T-helper 17 cell (primary cell): Measurements from ENCODE around the gene PTPN6. TPM values are rescaled to one million over a fixed set of nuclear protein-coding genes. Genes with fewer than 3 reads are reported as not detected.
A peak's percentile ranks its signal among the peaks of the same experiment; 100 is the strongest.

Experiments
- ATAC-seq: fragments of 150-1000 bp; cut with Tn5 transposase; 2 replicates; pipeline ENCODE4 v1.10.0; 2021; ENCODE audit warnings: mild to moderate bottlenecking, moderate library complexity
- DNase-seq, 3 donors: peaks; one replicate each; pipeline versions ENCODE4 v3.0.0 to v3.0.0-alpha.2; 2020 to 2021
- H3K9me3 ChIP-seq: one replicate; pipeline ENCODE4 v1.7.0; 2013; ENCODE audit warnings: low read length, mild to moderate bottlenecking; ENCODE audit not compliant: control insufficient read depth, poor library complexity, severe bottlenecking
- H3K27ac Mint-ChIP-seq: one replicate; pipeline ENCODE4 v1.8.0; 2022; ENCODE audit warnings: mild to moderate bottlenecking, moderate library complexity, mixed read lengths
- H3K27me3 Mint-ChIP-seq: one replicate; pipeline ENCODE4 v1.8.0; 2022; ENCODE audit warnings: mixed read lengths
- H3K36me3 Mint-ChIP-seq: one replicate; pipeline ENCODE4 v1.8.0; 2022; ENCODE audit warnings: low read depth, mixed read lengths
- H3K4me1 Mint-ChIP-seq: one replicate; pipeline ENCODE4 v1.8.0; 2022; ENCODE audit warnings: mild to moderate bottlenecking, mixed read lengths
- H3K4me3 Mint-ChIP-seq: one replicate; pipeline ENCODE4 v1.8.0; 2022; ENCODE audit warnings: mild to moderate bottlenecking, moderate library complexity, mixed read lengths
- total RNA-seq, 4 donors: library from RNA in 2 of 4; stranded (reverse) in 2 of 4; gene quantifications; one replicate each; pipeline ENCODE4 v1.2.3 and lab custom pipeline; 2022 to 2026

The PTPN6 gene
- total RNA-seq, 2 donors from 2014 or later = 115 to 177 TPM

- Mint-ChIP-seq H3K4me1 (peaks cover 74% of the 10 kb centered on the region), H3K27me3 (no peaks in the 10 kb centered on the region), H3K27ac (peak overlapping the region; percentile 98), H3K4me3 (peak overlapping the region; percentile 96), H3K36me3 (peaks cover 13% of the 10 kb centered on the region)
- H3K9me3 ChIP-seq = no peaks in the 10 kb centered on the region
- DNase-seq = no peak
- ATAC-seq = peak; percentile 1
These were observed 7.5 kb downstream of the PTPN6 start for GRCh38 chr12:6958609-6959057.

GRCh38 chr12:6959058-6959804, 8.1 kb downstream of the PTPN6 start:
- H3K9me3 ChIP-seq = no peaks in the 10 kb centered on the region
- ATAC-seq (peak; percentile 68), DNase-seq (peak; percentile 60 to 66 (median 60))
- Mint-ChIP-seq H3K27ac (peak overlapping the region; percentile 98), H3K4me3 (peak overlapping the region; percentile 96), H3K36me3 (peaks cover 13% of the 10 kb centered on the region), H3K27me3 (no peaks in the 10 kb centered on the region), H3K4me1 (peaks cover 68% of the 10 kb centered on the region)

GRCh38 chr12:6959805-6960592, 8.8 kb downstream of the PTPN6 start:
- H3K9me3 ChIP-seq = no peaks in the 10 kb centered on the region
- H3K27me3 Mint-ChIP-seq = no peaks in the 10 kb centered on the region
- peaks cover 63% of the 10 kb centered on the region for H3K4me1 Mint-ChIP-seq
- ATAC-seq (no peak), DNase-seq (no peak)
- peak overlapping the region; percentile 96 for H3K4me3 Mint-ChIP-seq
- H3K27ac Mint-ChIP-seq = peak overlapping the region; percentile 98
- H3K36me3 Mint-ChIP-seq = peaks cover 11% of the 10 kb centered on the region

- peaks cover 63% of the 10 kb centered on the region for H3K4me1 Mint-ChIP-seq
These were observed 9.6 kb downstream of the PTPN6 start for GRCh38 chr12:6960593-6961277.

GRCh38 chr12:6961278-6961694, 10.1 kb downstream of the PTPN6 start:
- H3K27me3 Mint-ChIP-seq = no peaks in the 10 kb centered on the region
- H3K27ac Mint-ChIP-seq = peak overlapping the region; percentile 98
- DNase-seq = peak; percentile 76 to 86 (median 78)
- peaks cover 11% of the 10 kb centered on the region for H3K36me3 Mint-ChIP-seq
- peak; percentile 83 for ATAC-seq
- H3K4me1 Mint-ChIP-seq = peaks cover 59% of the 10 kb centered on the region
- no peaks in the 10 kb centered on the region for H3K9me3 ChIP-seq
- H3K4me3 Mint-ChIP-seq = peak overlapping the region; percentile 91

More at GRCh38 chr12:6960593-6961277, 9.6 kb downstream of the PTPN6 start:
- H3K27ac Mint-ChIP-seq = peak overlapping the region; percentile 98
- peak overlapping the region; percentile 91 for H3K4me3 Mint-ChIP-seq
- peaks cover 11% of the 10 kb centered on the region for H3K36me3 Mint-ChIP-seq
- no peaks in the 10 kb centered on the region for H3K27me3 Mint-ChIP-seq
- ATAC-seq = no peak
- DNase-seq = no peak
- no peaks in the 10 kb centered on the region for H3K9me3 ChIP-seq

GRCh38 chr12:6961695-6962284, 10.6 kb downstream of the PTPN6 start:
- DNase-seq (peak in 1 of 3 donors; percentile 43), ATAC-seq (peak; percentile 24)
- Mint-ChIP-seq H3K27me3 (no peaks in the 10 kb centered on the region), H3K4me1 (peaks cover 54% of the 10 kb centered on the region), H3K4me3 (peak overlapping the region; percentile 91), H3K27ac (peak overlapping the region; percentile 98), H3K36me3 (peaks cover 10% of the 10 kb centered on the region)
- H3K9me3 ChIP-seq = no peaks in the 10 kb centered on the region

- H3K36me3 Mint-ChIP-seq = peaks cover 6% of the 10 kb centered on the region
These were observed 11.3 kb downstream of the PTPN6 start for GRCh38 chr12:6962285-6963015.

GRCh38 chr12:6963016-6963731, 12.0 kb downstream of the PTPN6 start:
- no peaks in the 10 kb centered on the region for H3K27me3 Mint-ChIP-seq
- DNase-seq (no peak), ATAC-seq (no peak)
- H3K4me3 Mint-ChIP-seq = peak overlapping the region; percentile 28
- H3K36me3 Mint-ChIP-seq = peaks cover 6% of the 10 kb centered on the region
- H3K9me3 ChIP-seq = no peaks in the 10 kb centered on the region
- peaks cover 44% of the 10 kb centered on the region for H3K4me1 Mint-ChIP-seq
- peak overlapping the region; percentile 98 for H3K27ac Mint-ChIP-seq

More at GRCh38 chr12:6962285-6963015, 11.3 kb downstream of the PTPN6 start:
- peak overlapping the region; percentile 98 for H3K27ac Mint-ChIP-seq
- H3K4me3 Mint-ChIP-seq = peak overlapping the region; percentile 91
- peaks cover 48% of the 10 kb centered on the region for H3K4me1 Mint-ChIP-seq
- no peak for DNase-seq
- no peaks in the 10 kb centered on the region for H3K9me3 ChIP-seq
- no peak for ATAC-seq
- no peaks in the 10 kb centered on the region for H3K27me3 Mint-ChIP-seq

GRCh38 chr12:6963791-6964413, 12.7 kb downstream of the PTPN6 start:
- H3K4me3 Mint-ChIP-seq = no peak overlapping the region
- H3K36me3 Mint-ChIP-seq = peaks cover 2% of the 10 kb centered on the region
- ATAC-seq = no peak
- peaks cover 40% of the 10 kb centered on the region for H3K4me1 Mint-ChIP-seq
- H3K9me3 ChIP-seq = no peaks in the 10 kb centered on the region
- peak overlapping the region; percentile 89 for H3K27ac Mint-ChIP-seq
- H3K27me3 Mint-ChIP-seq = no peaks in the 10 kb centered on the region
- DNase-seq = no peak

- Mint-ChIP-seq H3K4me3 (no peak overlapping the region), H3K27ac (peak overlapping the region; percentile 89), H3K36me3 (peaks cover 2% of the 10 kb centered on the region), H3K27me3 (no peaks in the 10 kb centered on the region), H3K4me1 (peaks cover 39% of the 10 kb centered on the region)
- ATAC-seq = no peak
- no peaks in the 10 kb centered on the region for H3K9me3 ChIP-seq
- DNase-seq = no peak
These were observed 13.5 kb downstream of the PTPN6 start for GRCh38 chr12:6964605-6965025.

- H3K9me3 ChIP-seq = no peaks in the 10 kb centered on the region
- Mint-ChIP-seq H3K4me1 (peaks cover 37% of the 10 kb centered on the region), H3K36me3 (peaks cover 2% of the 10 kb centered on the region), H3K27ac (peak overlapping the region; percentile 89), H3K27me3 (no peaks in the 10 kb centered on the region), H3K4me3 (no peak overlapping the region)
- ATAC-seq (peak; percentile 50), DNase-seq (peak; percentile 73 to 84 (median 78))
These were observed 14.0 kb downstream of the PTPN6 start for GRCh38 chr12:6965026-6965661.
